Esophagus muscularis mucosa (tissue), 4 donors: ENCODE measurements around the gene EMID1. TPM values are rescaled to one million over a fixed set of nuclear protein-coding genes. Genes with fewer than 3 reads are reported as not detected.
"Not testable (repeated sequence)": the region's sequence is repeated elsewhere in the genome, so short reads cannot be mapped to it uniquely, and the experiment has no call there.

Source experiments
- DNase-seq: peaks from one replicate; pipeline ENCODE4 v3.0.0-alpha.2; 2017; ENCODE audit errors: extremely low spot score
- H3K27ac ChIP-seq, 4 donors: fragments of 200-600 bp; sonication (generic); replicated peaks in 1 of 4; 1 replicate in 3 of 4; 2 replicates in 1 of 4; pipeline ENCODE4 v1.5.1; 2016 to 2019; ENCODE audit warnings: mild to moderate bottlenecking in 1 of 4
- H3K27me3 ChIP-seq, 4 donors: fragments of 200-600 bp; sonication (generic); one replicate each; pipeline versions ENCODE4 v1.5.1 to v1.6.0; 2016 to 2019
- H3K36me3 ChIP-seq, 4 donors: fragments of 200-600 bp; sonication (generic); one replicate each; pipeline ENCODE4 v1.5.1; 2016 to 2019
- H3K4me1 ChIP-seq, 4 donors: fragments of 200-600 bp; sonication (generic); one replicate each; pipeline ENCODE4 v1.5.1; 2016 to 2019
- H3K4me3 ChIP-seq, 4 donors: fragments of 200-600 bp; sonication (generic); 1 replicate in 2 of 4; 2 replicates in 2 of 4; pipeline ENCODE4 v1.5.1; 2016 to 2019; ENCODE audit warnings: mild to moderate bottlenecking in 4 of 4, moderate library complexity in 1 of 4
- H3K9me3 ChIP-seq, 4 donors: fragments of 200-600 bp; sonication (generic); 1 replicate in 3 of 4; 2 replicates in 1 of 4; pipeline ENCODE4 v1.5.1; 2016 to 2019
- EP300 ChIP-seq: sonication (generic); formaldehyde crosslinking; IDR thresholded peaks from one replicate; pipeline ENCODE4 v1.6.1; 2017; ENCODE audit warnings: antibody characterized with exemption
- POLR2A ChIP-seq: fragments of 450-650 bp; IDR thresholded peaks from one replicate; pipeline ENCODE4 v1.6.1; 2017; ENCODE audit warnings: antibody characterized with exemption, moderate library complexity, mild to moderate bottlenecking, low read depth
- POLR2AphosphoS5 ChIP-seq, 2 donors: sonication (generic); formaldehyde crosslinking; IDR thresholded peaks; one replicate each; pipeline ENCODE4 v1.6.1; 2017; ENCODE audit warnings: antibody characterized with exemption in 2 of 2
- WGBS: methylation state at CpG from one replicate; pipeline ENCODE4 v1.1.5; 2018; 5-methylcytosine and 5-hydroxymethylcytosine counted together
- intact Hi-C: fragments of 100-400 bp; cut with DNase I; formaldehyde crosslinking; loops from one replicate; pipeline ENCODE4 v1.15.1; 2023
- total RNA-seq, 4 donors: library from RNA; depleted of rRNA; stranded (reverse); fragments of >200 nt; gene quantifications; one replicate each; pipeline versions ENCODE4 v1.1.0 to v1.2.1, GENCODE V29; 2016
- TF ChIP-seq, protein P1 (sequence below), 3 experiments: fragments of 200-600 bp in 2 of 3; fragments of 450-650 bp in 1 of 3; sonication (generic) in 2 of 3; IDR thresholded peaks; one replicate each; pipeline ENCODE4 v1.5.1; 2017 to 2019; ENCODE audit warnings: antibody characterized with exemption in 3 of 3, mild to moderate bottlenecking in 2 of 3, moderate library complexity in 1 of 3

The EMID1 gene
- total RNA-seq, 4 donors from 2014 or later = 0.65 to 4.0 (median 0.93) TPM

DNA sequence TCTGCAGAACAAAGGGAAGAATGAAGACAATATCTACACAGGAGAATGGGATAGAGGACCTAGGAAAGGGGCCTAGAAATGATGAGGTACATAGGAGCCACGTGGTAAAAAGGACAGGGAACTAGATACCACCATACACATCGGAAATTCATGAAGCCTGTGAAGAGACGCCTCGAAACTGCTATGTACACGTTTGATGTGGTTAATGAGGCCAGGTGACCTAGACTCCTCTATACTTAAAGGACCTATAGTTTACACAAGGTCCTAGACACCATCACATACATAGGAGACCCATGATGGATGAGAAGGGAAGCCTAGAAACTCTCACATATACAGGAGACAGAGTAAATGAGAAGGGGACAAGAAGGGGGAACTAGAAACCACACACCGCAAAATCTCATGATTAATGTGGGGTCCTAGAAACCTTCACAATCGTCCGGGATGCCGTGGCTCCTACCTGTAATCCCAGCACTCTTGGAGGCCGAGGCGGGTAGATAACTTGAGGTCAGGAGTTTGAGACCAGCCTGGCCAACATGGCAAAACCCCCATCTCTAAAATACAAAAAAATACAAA lies 38.3 kb downstream of the EMID1 start:
- peaks cover 0 to 8% (median 1%) of the 10 kb centered on the region in 4 donors for H3K4me1 ChIP-seq
- intact Hi-C loops = loop anchor here (10.0 kb wide), 1 partner anchor 389 kb away; no protein-coding TSS in a partner anchor
- no peaks in the 10 kb centered on the region for H3K27me3 ChIP-seq
- H3K27ac ChIP-seq = no peak overlapping the region
- no peak overlapping the region for H3K4me3 ChIP-seq
- no peaks in the 10 kb centered on the region for H3K36me3 ChIP-seq
- WGBS = 88% methylated on average over 11 of the region's 11 CpGs
- no peak for DNase-seq
- H3K9me3 ChIP-seq = peaks cover 0 to 28% (median 11%) of the 10 kb centered on the region in 4 donors
- TF ChIP-seq POLR2AphosphoS5 (IDR thresholded peaks at IDR 0.05) = no peak
- TF ChIP-seq, protein P1, sequence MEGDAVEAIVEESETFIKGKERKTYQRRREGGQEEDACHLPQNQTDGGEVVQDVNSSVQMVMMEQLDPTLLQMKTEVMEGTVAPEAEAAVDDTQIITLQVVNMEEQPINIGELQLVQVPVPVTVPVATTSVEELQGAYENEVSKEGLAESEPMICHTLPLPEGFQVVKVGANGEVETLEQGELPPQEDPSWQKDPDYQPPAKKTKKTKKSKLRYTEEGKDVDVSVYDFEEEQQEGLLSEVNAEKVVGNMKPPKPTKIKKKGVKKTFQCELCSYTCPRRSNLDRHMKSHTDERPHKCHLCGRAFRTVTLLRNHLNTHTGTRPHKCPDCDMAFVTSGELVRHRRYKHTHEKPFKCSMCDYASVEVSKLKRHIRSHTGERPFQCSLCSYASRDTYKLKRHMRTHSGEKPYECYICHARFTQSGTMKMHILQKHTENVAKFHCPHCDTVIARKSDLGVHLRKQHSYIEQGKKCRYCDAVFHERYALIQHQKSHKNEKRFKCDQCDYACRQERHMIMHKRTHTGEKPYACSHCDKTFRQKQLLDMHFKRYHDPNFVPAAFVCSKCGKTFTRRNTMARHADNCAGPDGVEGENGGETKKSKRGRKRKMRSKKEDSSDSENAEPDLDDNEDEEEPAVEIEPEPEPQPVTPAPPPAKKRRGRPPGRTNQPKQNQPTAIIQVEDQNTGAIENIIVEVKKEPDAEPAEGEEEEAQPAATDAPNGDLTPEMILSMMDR (IDR thresholded peaks at IDR 0.05) = no peak
- no peak for TF ChIP-seq POLR2A
- no peak for TF ChIP-seq EP300

DNA sequence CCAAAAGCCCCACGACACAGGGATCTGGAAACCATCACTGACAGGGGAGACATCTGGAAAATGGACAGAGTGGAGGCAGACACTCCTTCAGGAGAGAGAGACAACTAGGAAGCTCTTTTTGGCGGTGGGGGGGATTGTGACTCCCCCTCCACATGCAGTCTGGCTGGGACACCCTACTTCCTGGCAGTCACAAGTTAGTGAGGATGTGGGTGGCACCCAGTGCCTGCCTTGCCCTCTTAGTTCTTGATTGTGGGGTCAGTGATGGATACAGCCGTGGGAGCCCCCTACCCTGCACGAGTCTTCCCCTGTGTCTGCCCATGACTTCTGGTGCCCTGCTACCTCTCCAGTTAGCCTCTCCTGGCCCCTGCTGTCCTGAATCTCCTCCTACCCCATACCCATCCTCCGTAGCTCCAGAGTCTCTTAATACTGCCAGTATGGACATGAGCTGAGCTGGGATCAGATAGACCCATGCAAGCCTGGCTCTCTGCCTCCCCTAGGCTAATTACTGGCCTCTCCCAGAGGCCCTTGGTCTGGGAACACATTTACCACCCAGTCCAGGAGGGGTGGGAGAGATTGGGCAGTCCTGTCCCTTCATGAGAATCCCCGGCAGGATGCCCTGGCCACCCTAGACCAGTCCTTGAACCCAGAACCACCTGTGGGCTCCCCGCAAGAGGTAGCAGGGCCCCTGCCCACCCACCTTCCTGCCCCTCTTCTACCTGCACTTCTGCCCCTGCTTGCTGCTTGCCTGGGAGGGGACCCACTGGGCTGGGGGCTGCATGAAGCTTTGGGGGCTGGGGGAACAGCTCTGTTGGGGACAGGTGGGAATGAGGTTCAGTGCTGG lies 39.3 kb downstream of the EMID1 start:
- no peak for DNase-seq
- H3K27me3 ChIP-seq = no peaks in the 10 kb centered on the region
- intact Hi-C loops = loop anchor here (5.0 to 10.0 kb wide), 2 partner anchors 88 to 390 kb away; no protein-coding TSS in a partner anchor
- WGBS = 78% methylated on average over 5 of the region's 7 CpGs
- no peak overlapping the region for H3K27ac ChIP-seq
- H3K4me1 ChIP-seq = peaks cover 0 to 8% (median 1%) of the 10 kb centered on the region in 4 donors
- H3K9me3 ChIP-seq = peaks cover 0 to 19% (median 4%) of the 10 kb centered on the region in 4 donors
- TF ChIP-seq EP300 (no peak), POLR2AphosphoS5 (IDR thresholded peaks at IDR 0.05) (no peak), POLR2A (no peak)
- TF ChIP-seq, protein P1 (IDR thresholded peaks at IDR 0.05) = no peak
- H3K36me3 ChIP-seq = no peaks in the 10 kb centered on the region
- H3K4me3 ChIP-seq = no peak overlapping the region

DNA sequence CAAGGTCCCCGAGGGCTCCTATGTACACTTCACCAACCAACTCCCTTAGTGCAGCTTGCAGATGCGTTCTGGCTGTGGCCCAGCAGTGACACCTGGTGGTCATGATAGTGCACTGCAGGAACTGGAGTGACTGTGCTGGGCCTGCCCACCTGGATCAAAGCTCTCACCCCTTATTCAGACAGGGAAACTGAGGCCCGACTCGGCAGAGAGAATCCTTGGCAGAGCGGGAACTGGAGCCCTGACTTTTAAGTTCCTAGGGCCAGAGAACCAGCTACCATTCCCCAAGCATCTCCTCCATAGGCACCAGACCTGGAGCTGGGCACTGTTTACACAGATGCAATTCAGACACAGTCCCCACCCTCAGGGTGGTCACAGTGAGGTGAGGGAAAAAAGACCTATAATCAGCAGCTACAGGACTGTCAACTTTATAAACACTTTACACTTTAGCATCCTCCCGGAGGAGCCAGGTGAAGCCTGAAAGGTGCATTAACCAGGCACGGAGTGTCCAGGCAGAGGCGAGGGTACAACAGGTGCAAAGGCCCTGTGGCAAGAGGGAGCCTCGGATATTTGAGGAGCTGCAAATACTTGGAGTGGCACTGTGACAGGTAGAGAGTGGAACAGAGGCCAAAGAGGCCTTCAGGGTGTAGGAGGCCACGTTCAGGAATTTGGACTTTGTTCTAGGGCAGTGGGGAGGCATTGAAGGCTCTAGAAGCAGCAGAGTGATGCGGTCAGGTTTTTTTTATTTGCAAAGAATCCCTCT lies 40.1 kb downstream of the EMID1 start:
- Histone ChIP-seq H3K36me3 (no peaks in the 10 kb centered on the region), H3K9me3 (peaks cover 0 to 19% (median 4%) of the 10 kb centered on the region in 4 donors), H3K4me3 (no peak overlapping the region), H3K27me3 (no peaks in the 10 kb centered on the region), H3K4me1 (peaks cover 0 to 8% (median 1%) of the 10 kb centered on the region in 4 donors), H3K27ac (no peak overlapping the region)
- no peak for DNase-seq
- TF ChIP-seq, protein P1 (IDR thresholded peaks at IDR 0.05) = peak; percentile 93 to 100 (median 94)
- TF ChIP-seq POLR2A (no peak), POLR2AphosphoS5 (IDR thresholded peaks at IDR 0.05) (peak in 1 of 2 donors; percentile 20)
- 79% methylated on average over 6 of the region's 11 CpGs for WGBS
- intact Hi-C loops = loop anchor here (5.0 to 10.0 kb wide), 2 partner anchors 89 to 391 kb away; no protein-coding TSS in a partner anchor

DNA sequence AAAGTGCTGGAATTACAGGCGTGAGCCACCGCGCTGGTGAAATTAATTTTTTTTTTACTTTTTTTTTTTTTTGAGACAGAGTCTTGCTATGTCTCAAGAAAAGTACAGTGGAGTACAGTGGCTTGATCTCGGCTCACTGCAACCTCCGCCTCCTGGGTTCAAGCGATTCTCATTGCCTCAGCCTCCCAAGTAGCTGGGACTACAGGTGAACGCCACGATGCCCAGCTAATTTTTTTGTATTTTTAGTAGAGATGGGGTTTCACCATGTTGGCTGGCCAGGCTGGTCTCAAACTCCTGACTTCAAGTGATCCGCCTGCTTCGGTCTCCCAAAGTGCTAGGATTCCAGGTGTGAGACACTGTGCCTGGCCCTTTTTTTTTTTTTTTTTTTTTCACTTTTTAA lies 42.2 kb downstream of the EMID1 start:
- not testable (repeated sequence) for H3K9me3 ChIP-seq, H3K36me3 ChIP-seq, H3K4me1 ChIP-seq, H3K27me3 ChIP-seq, DNase-seq, H3K4me3 ChIP-seq, H3K27ac ChIP-seq
- 94% methylated on average over 10 of the region's 10 CpGs for WGBS
- intact Hi-C loops = loop anchor here (5.0 to 10.0 kb wide), 2 partner anchors 91 to 393 kb away; no protein-coding TSS in a partner anchor

DNA sequence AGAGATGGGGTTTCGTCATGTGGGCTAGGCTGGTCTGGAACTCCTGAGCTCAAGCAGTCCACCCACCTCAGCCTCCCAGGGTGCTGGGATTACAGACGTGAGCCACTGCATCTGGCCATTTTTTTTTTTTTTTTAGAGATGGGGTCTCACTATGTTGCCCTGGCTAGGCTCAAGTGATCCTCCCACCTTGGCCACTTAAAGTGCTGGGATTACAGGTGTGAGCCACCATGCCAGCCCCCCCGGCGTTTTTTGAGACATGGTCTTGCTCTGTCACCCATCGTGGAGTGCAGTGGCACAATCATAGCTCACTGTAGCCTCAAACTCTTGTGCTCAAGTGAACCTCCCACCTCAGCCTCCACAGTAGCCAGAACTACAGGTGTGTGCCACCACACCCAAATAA lies 45.6 kb downstream of the EMID1 start:
- intact Hi-C loops = no loop called here
- no peaks in the 10 kb centered on the region for H3K27me3 ChIP-seq

More for the DNA sequence above, 45.6 kb downstream of the EMID1 start:
- Histone ChIP-seq H3K36me3 (no peaks in the 10 kb centered on the region), H3K4me1 (no peaks in the 10 kb centered on the region), H3K4me3 (no peak overlapping the region), H3K9me3 (no peaks in the 10 kb centered on the region), H3K27ac (no peak overlapping the region)
- TF ChIP-seq POLR2A (no peak), POLR2AphosphoS5 (IDR thresholded peaks at IDR 0.05) (no peak), EP300 (no peak)
- TF ChIP-seq, protein P1 (IDR thresholded peaks at IDR 0.05) = no peak
- 93% methylated on average over 5 of the region's 5 CpGs for WGBS
- peak; percentile 29 for DNase-seq
